ENCODE results near the gene DMD. TPM values are rescaled to one million over a fixed set of nuclear protein-coding genes. Genes with fewer than 3 reads are reported as not detected.
A peak's percentile ranks its signal among the peaks of the same experiment; 100 is the strongest.

Gene DMD
- total RNA-seq, 2 experiments from 2014 or later: 0.27 to 0.49 TPM

DNA sequence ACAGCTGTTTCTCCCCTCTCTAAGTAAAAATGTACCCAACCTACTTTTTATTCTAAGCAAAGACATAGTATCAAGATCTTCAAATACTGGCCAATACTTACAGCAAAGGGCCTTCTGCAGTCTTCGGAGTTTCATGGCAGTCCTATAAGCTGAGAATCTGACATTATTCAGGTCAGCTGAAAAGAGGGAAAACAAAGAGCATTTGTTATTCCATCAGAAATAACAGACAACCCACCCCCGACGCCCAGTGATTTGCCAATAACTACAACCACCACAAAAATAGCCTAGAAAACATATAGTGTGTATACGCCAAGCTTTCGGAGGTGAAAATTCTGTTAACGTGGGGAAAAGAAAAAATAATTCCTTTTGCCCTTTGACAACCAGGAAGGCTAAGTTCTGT, 1988.4 kb downstream of the DMD start:
- no peak overlapping the region for H3K4me3 Mint-ChIP-seq
- DNase-seq: no peak
- ChIA-PET POLR2A (interaction anchor here (0.8 kb wide), 1 partner anchor 187 kb away, joined by 5 read pairs; no protein-coding TSS in a partner anchor), CTCF (no interaction called here)
- no peak for TF ChIP-seq CTCF (IDR thresholded peaks at IDR 0.05)
- no peaks in the 10 kb centered on the region for H3K9me3 Mint-ChIP-seq
- intact Hi-C loops (cut with micrococcal nuclease): no loop called here
- no peak for ATAC-seq
- peaks cover 2% of the 10 kb centered on the region for H3K27me3 Mint-ChIP-seq
- no peaks in the 10 kb centered on the region for H3K36me3 Mint-ChIP-seq (ENCODE audit: low read depth)
- H3K27ac Mint-ChIP-seq: no peak overlapping the region
- H3K4me1 Mint-ChIP-seq (ENCODE audit: low read depth): no peaks in the 10 kb centered on the region

GRCh38 chrX:31219174-31219573, 1992.2 kb downstream of the DMD start:
- intact Hi-C loops (cut with micrococcal nuclease): no loop called here
- H3K27me3 Mint-ChIP-seq: no peaks in the 10 kb centered on the region
- ChIA-PET POLR2A (no interaction called here), CTCF (no interaction called here)
- H3K4me3 Mint-ChIP-seq: no peak overlapping the region
- TF ChIP-seq CTCF (IDR thresholded peaks at IDR 0.05): no peak
- no peaks in the 10 kb centered on the region for H3K9me3 Mint-ChIP-seq
- H3K27ac Mint-ChIP-seq: no peak overlapping the region
- ATAC-seq (no peak), DNase-seq (no peak)
- no peaks in the 10 kb centered on the region for H3K36me3 Mint-ChIP-seq (ENCODE audit: low read depth)
- no peaks in the 10 kb centered on the region for H3K4me1 Mint-ChIP-seq (ENCODE audit: low read depth)

DNA sequence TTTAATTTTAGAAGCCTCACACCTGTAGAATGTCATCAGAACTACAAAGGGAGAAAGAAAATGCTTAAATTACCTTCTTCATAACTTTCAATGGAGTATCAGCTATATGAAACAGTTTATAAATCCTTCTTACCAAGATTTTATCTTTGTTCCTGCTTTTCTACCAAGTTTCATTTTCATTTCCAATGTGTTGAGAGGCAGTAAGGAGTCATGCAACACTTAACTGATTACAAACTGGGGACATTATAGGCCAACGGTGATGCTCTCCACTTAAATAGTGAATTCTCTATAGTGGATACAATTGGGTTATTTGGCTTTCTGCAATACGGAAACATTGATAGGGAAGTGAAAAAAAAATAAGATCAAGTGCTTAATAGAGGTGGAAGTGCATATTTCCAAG, 1994.3 kb downstream of the DMD start:
- TF ChIP-seq CTCF (IDR thresholded peaks at IDR 0.05): no peak
- Mint-ChIP-seq H3K9me3 (no peaks in the 10 kb centered on the region), H3K36me3 (ENCODE audit: low read depth) (no peaks in the 10 kb centered on the region), H3K4me1 (ENCODE audit: low read depth) (no peaks in the 10 kb centered on the region), H3K27me3 (no peaks in the 10 kb centered on the region), H3K4me3 (no peak overlapping the region), H3K27ac (no peak overlapping the region)
- DNase-seq (no peak), ATAC-seq (no peak)
- ChIA-PET CTCF (no interaction called here), POLR2A (no interaction called here)
- intact Hi-C loops (cut with micrococcal nuclease): no loop called here

DNA sequence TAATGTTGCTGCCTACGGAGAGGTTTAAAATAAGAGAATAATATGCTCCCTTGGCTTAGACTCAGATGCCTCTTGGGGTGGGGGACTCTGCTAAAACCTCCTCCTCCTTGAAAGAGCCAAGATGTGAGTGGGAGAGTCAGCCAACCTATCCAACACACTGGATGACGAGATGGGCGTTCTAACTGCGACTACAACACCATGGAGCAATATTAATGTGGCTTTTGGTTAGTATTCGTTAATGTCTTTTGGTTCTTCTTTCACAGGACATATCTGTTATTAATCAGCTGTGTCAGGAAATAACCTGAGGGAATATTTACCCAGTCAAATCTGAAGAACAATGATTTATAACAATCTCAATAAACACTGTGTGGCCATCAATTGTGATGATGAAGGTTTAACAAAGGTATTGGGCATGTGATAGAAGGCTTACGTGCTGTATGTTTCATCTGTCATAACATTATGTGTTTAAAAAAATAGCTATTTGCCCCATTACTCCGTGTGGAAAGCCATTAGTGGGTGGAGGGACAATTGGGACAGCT, 1996.0 kb downstream of the DMD start:
- Mint-ChIP-seq H3K36me3 (ENCODE audit: low read depth) (no peaks in the 10 kb centered on the region), H3K4me3 (no peak overlapping the region), H3K27ac (no peak overlapping the region), H3K27me3 (no peaks in the 10 kb centered on the region), H3K9me3 (no peaks in the 10 kb centered on the region), H3K4me1 (ENCODE audit: low read depth) (no peaks in the 10 kb centered on the region)
- no peak for TF ChIP-seq CTCF (IDR thresholded peaks at IDR 0.05)
- ATAC-seq (no peak), DNase-seq (no peak)
- CTCF ChIA-PET: interaction anchor here (1.3 kb wide), 1 partner anchor 430 kb away, joined by 3 read pairs; no protein-coding TSS in a partner anchor
- intact Hi-C loops (cut with micrococcal nuclease): no loop called here
- POLR2A ChIA-PET: no interaction called here

- H3K4me1 Mint-ChIP-seq (ENCODE audit: low read depth): no peaks in the 10 kb centered on the region
- no peak overlapping the region for H3K4me3 Mint-ChIP-seq
- DNase-seq (peak; percentile 4), ATAC-seq (no peak)
- H3K27ac Mint-ChIP-seq: no peak overlapping the region
- CTCF ChIA-PET: interaction anchor here (0.7 to 2.6 kb wide), 5 partner anchors 8 to 444 kb away, joined by 3 to 12 read pairs (median 3); no protein-coding TSS in a partner anchor
- H3K36me3 Mint-ChIP-seq (ENCODE audit: low read depth): no peaks in the 10 kb centered on the region
- no peaks in the 10 kb centered on the region for H3K27me3 Mint-ChIP-seq
- TF ChIP-seq CTCF (IDR thresholded peaks at IDR 0.05): no peak
- intact Hi-C loops (cut with micrococcal nuclease): no loop called here
- no peaks in the 10 kb centered on the region for H3K9me3 Mint-ChIP-seq
- POLR2A ChIA-PET: no interaction called here
Observed at GRCh38 chrX:31213941-31214340, 1997.4 kb downstream of the DMD start.
